Transverse colon (tissue), 4 donors: ENCODE data around the gene MTX1. TPM values are rescaled to one million over a fixed set of nuclear protein-coding genes. Genes with fewer than 3 reads are reported as not detected.
A peak's percentile ranks its signal among the peaks of the same experiment; 100 is the strongest.
"Not testable (repeated sequence)": the region's sequence is repeated elsewhere in the genome, so short reads cannot be mapped to it uniquely, and the experiment has no call there.

Experiments used
- DNase-seq: peaks from one replicate; pipeline ENCODE4 v3.0.0-alpha.2; 2019
- H3K27ac ChIP-seq, 4 donors: fragments of 200-600 bp; sonication (generic); 2 replicates each; pipeline ENCODE4 v1.5.1; 2016 to 2018; ENCODE audit warnings: inconsistent platforms in 4 of 4
- H3K27me3 ChIP-seq: fragments of 200-600 bp; sonication (generic); 2 replicates; pipeline ENCODE4 v1.5.1; 2017; ENCODE audit warnings: inconsistent platforms
- H3K36me3 ChIP-seq, 4 donors: fragments of 200-600 bp; sonication (generic); 2 replicates each; pipeline ENCODE4 v1.5.1; 2017 to 2019; ENCODE audit warnings: inconsistent platforms in 4 of 4
- H3K4me1 ChIP-seq, 4 donors: fragments of 200-600 bp; sonication (generic); 2 replicates each; pipeline ENCODE4 v1.5.1; 2017 to 2020; ENCODE audit warnings: inconsistent platforms in 4 of 4
- H3K4me3 ChIP-seq, 4 donors: fragments of 200-600 bp; sonication (generic); 1 replicate in 1 of 4; 2 replicates in 3 of 4; pipeline versions ENCODE4 v1.5.1 to v1.6.1; 2017 to 2019; ENCODE audit warnings: inconsistent platforms in 4 of 4
- H3K9me3 ChIP-seq, 2 donors: fragments of 200-600 bp; sonication (generic); 2 replicates each; pipeline ENCODE4 v1.5.1; 2017 to 2019; ENCODE audit warnings: inconsistent platforms in 2 of 2
- CTCF ChIP-seq, 5 experiments: fragments of 200-600 bp in 3 of 5; fragments of 450-650 bp in 2 of 5; sonication (generic) in 3 of 5; IDR thresholded peaks; 1 replicate in 2 of 5; 2 replicates in 3 of 5; pipeline ENCODE4 v1.5.1; 2016 to 2017; ENCODE audit warnings: antibody characterized with exemption in 5 of 5, inconsistent platforms in 3 of 5, mild to moderate bottlenecking in 2 of 5, moderate library complexity in 1 of 5
- EP300 ChIP-seq: sonication (generic); formaldehyde crosslinking; IDR thresholded peaks from one replicate; pipeline ENCODE4 v1.6.1; 2017; ENCODE audit warnings: antibody characterized with exemption, low read depth
- POLR2A ChIP-seq: fragments of 450-650 bp; IDR thresholded peaks from one replicate; pipeline ENCODE4 v1.6.1; 2016; ENCODE audit warnings: antibody characterized with exemption, mild to moderate bottlenecking, moderate library complexity
- POLR2AphosphoS5 ChIP-seq, 3 donors: sonication (generic); formaldehyde crosslinking; IDR thresholded peaks; one replicate each; pipeline ENCODE4 v1.6.1; 2016; ENCODE audit warnings: antibody characterized with exemption in 3 of 3
- WGBS, 2 donors: methylation state at CpG; one replicate each; pipeline ENCODE4 v1.1.5; 2018; ENCODE audit warnings: low coverage in 1 of 2; 5-methylcytosine and 5-hydroxymethylcytosine counted together
- in situ Hi-C, 4 donors: fragments of 200-750 bp; cut with MboI; loops; one replicate each; pipeline versions ENCODE4 v1.15.0 to v1.15.1; 2017; ENCODE audit warnings: low sequenced_read_pairs in 3 of 4, low pct_ligation_motif_present in 1 of 4, low pct_unique_long_range_greater_than_20kb in 1 of 4
- intact Hi-C: fragments of 100-400 bp; cut with DNase I; formaldehyde crosslinking; loops from one replicate; pipeline ENCODE4 v1.15.1; 2023; ENCODE audit warnings: low total_unique reads
- total RNA-seq, 4 donors: library from RNA; depleted of rRNA; stranded (reverse); fragments of >200 nt; gene quantifications; one replicate each; pipeline ENCODE4 v1.1.0, GENCODE V29; 2016

The MTX1 gene
- total RNA-seq, 4 donors from 2014 or later, result 24.3 to 64.0 (median 46.0) TPM

- no peaks in the 10 kb centered on the region for H3K27me3 ChIP-seq
- no peaks in the 10 kb centered on the region for H3K9me3 ChIP-seq
- 68 to 78% methylated on average over 5 to 8 of the region's 8 CpGs for WGBS, 2 donors
- H3K4me1 ChIP-seq, result peaks cover 9 to 17% (median 11%) of the 10 kb centered on the region in 4 donors
- intact Hi-C loops, result loop anchor here (2.0 kb wide), 1 partner anchor 71 kb away; no protein-coding TSS in a partner anchor
- H3K4me3 ChIP-seq, result no peak overlapping the region
- peak overlapping the region in 2 of 4 donors; percentile 46 to 54 for H3K27ac ChIP-seq
- no peak for TF ChIP-seq POLR2AphosphoS5 (IDR thresholded peaks at IDR 0.05)
- DNase-seq, result no peak
- in situ Hi-C loops, result loop anchor here (5.0 to 25.0 kb wide), 3 partner anchors 71 to 254 kb away; no protein-coding TSS in a partner anchor
- H3K36me3 ChIP-seq, result no peaks in the 10 kb centered on the region
Measured at GRCh38 chr1:155166051-155166470, 42.4 kb upstream of the MTX1 start.

- H3K27ac ChIP-seq, result peak overlapping the region in 2 of 4 donors; percentile 46 to 54
- H3K9me3 ChIP-seq, result no peaks in the 10 kb centered on the region
- H3K27me3 ChIP-seq, result no peaks in the 10 kb centered on the region
- intact Hi-C loops (loop anchor here (2.0 kb wide), 1 partner anchor 72 kb away; no protein-coding TSS in a partner anchor), in situ Hi-C loops (loop anchor here (5.0 to 25.0 kb wide), 3 partner anchors 72 to 254 kb away; no protein-coding TSS in a partner anchor)
- no peak for TF ChIP-seq CTCF (IDR thresholded peaks at IDR 0.05)
- TF ChIP-seq POLR2A, result no peak
- no peak for TF ChIP-seq POLR2AphosphoS5 (IDR thresholded peaks at IDR 0.05)
- TF ChIP-seq EP300, result no peak
- no peak overlapping the region for H3K4me3 ChIP-seq
- WGBS, 2 donors, result 42 to 83% methylated on average over 2 to 27 of the region's 27 CpGs
- H3K36me3 ChIP-seq, result no peaks in the 10 kb centered on the region
- peaks cover 9 to 17% (median 11%) of the 10 kb centered on the region in 4 donors for H3K4me1 ChIP-seq
- DNase-seq, result peak; percentile 31
Measured at GRCh38 chr1:155166471-155167165, 41.9 kb upstream of the MTX1 start.

- in situ Hi-C loops (loop anchor here (5.0 to 25.0 kb wide), 3 partner anchors 73 to 255 kb away; no protein-coding TSS in a partner anchor), intact Hi-C loops (loop anchor here (2.0 kb wide), 1 partner anchor 73 kb away; no protein-coding TSS in a partner anchor)
- Histone ChIP-seq H3K9me3 (no peaks in the 10 kb centered on the region), H3K4me3 (no peak overlapping the region), H3K27me3 (no peaks in the 10 kb centered on the region), H3K36me3 (no peaks in the 10 kb centered on the region), H3K27ac (peak overlapping the region in 3 of 4 donors; percentile 28 to 54 (median 46)), H3K4me1 (peaks cover 15 to 24% (median 18%) of the 10 kb centered on the region in 4 donors)
- WGBS, 2 donors, result 6% methylated on average over 23 of the region's 28 CpGs; no CpG with 5 or more reads in 1 of the 2 donors
- TF ChIP-seq POLR2A (no peak), CTCF (IDR thresholded peaks at IDR 0.05) (peak; percentile 86 to 97 (median 93)), EP300 (no peak), POLR2AphosphoS5 (IDR thresholded peaks at IDR 0.05) (no peak)
- DNase-seq, result peak; percentile 94
Measured at GRCh38 chr1:155167166-155168104, 41.1 kb upstream of the MTX1 start.

GRCh38 chr1:155168105-155168445 is 40.4 kb upstream of the MTX1 start:
- H3K27ac ChIP-seq, H3K9me3 ChIP-seq, H3K27me3 ChIP-seq, intact Hi-C loops, H3K4me3 ChIP-seq, DNase-seq, H3K36me3 ChIP-seq: not testable (repeated sequence)
- WGBS, 2 donors, result 26 to 40% methylated on average over 4 of the region's 4 CpGs
- peaks cover 15 to 26% (median 21%) of the 10 kb centered on the region in 4 donors for H3K4me1 ChIP-seq
- in situ Hi-C loops, result loop anchor here (5.0 to 25.0 kb wide), 3 partner anchors 73 to 256 kb away; no protein-coding TSS in a partner anchor
